Endothelial cell (in vitro differentiated cells): Measurements from ENCODE around the gene COL6A5. TPM values are rescaled to one million over a fixed set of nuclear protein-coding genes. Genes with fewer than 3 reads are reported as not detected.

Experiments used
- DNase-seq: peaks from one replicate; pipeline ENCODE4 v3.0.0; 2021; ENCODE audit warnings: low spot score
- H3K27ac Mint-ChIP-seq: one replicate; pipeline ENCODE4 v1.8.0; 2021; ENCODE audit warnings: mixed read lengths, inconsistent platforms; ENCODE audit not compliant: unreplicated experiment
- H3K27me3 Mint-ChIP-seq: one replicate; pipeline ENCODE4 v1.8.0; 2021; ENCODE audit warnings: mild to moderate bottlenecking, moderate library complexity, mixed read lengths, inconsistent platforms; ENCODE audit not compliant: unreplicated experiment
- H3K36me3 Mint-ChIP-seq: one replicate; pipeline ENCODE4 v1.8.0; 2021; ENCODE audit warnings: mild to moderate bottlenecking, low read depth, mixed read lengths, inconsistent platforms; ENCODE audit not compliant: unreplicated experiment
- H3K4me1 Mint-ChIP-seq: one replicate; pipeline ENCODE4 v1.8.0; 2021; ENCODE audit warnings: mild to moderate bottlenecking, mixed read lengths, inconsistent platforms; ENCODE audit not compliant: unreplicated experiment
- H3K4me3 Mint-ChIP-seq: one replicate; pipeline ENCODE4 v1.8.0; 2021; ENCODE audit warnings: mild to moderate bottlenecking, mixed read lengths, inconsistent platforms; ENCODE audit not compliant: unreplicated experiment
- H3K9me3 Mint-ChIP-seq: one replicate; pipeline ENCODE4 v1.8.0; 2021; ENCODE audit warnings: mixed read lengths, inconsistent platforms; ENCODE audit not compliant: unreplicated experiment
- total RNA-seq: library from RNA; stranded (reverse); fragmentation: NEBNext Ultra II Directional; extraction: Animal tissue kit (Norgen Biotek cat#: 25700); gene quantifications from one replicate; pipeline ENCODE4 v1.2.1, GENCODE V29; 2021; ENCODE audit not compliant: unreplicated experiment
- TF ChIP-seq, protein P1 (sequence below): fragments of 200-600 bp; sonication (generic); IDR thresholded peaks from one replicate; pipeline ENCODE4 v1.5.0; 2021; ENCODE audit warnings: antibody characterized with exemption; ENCODE audit not compliant: unreplicated experiment

Gene COL6A5
- total RNA-seq, 1 donor from 2014 or later, result not detected

DNA sequence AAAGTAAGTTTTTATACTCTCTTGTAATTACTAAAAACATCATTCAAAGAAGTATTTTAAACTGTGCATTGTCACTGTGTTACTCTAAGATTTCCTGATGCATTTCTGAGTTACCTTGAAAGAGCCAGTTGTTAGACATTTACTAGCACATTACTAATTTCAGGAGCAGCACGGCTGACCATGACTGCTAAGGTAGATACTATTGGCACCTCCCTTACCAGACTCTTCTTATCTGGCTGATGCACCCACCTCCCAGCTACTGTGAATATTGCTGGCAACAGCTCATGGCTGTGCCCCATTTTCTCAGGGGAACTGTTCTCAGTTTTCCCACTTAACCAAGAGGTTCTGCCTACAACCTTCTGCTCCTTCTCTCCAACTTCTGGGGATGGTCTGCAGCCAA is 29.4 kb downstream of the COL6A5 start:
- Mint-ChIP-seq H3K36me3 (no peaks in the 10 kb centered on the region), H3K4me1 (no peaks in the 10 kb centered on the region), H3K27me3 (peaks cover 3% of the 10 kb centered on the region), H3K9me3 (no peaks in the 10 kb centered on the region), H3K27ac (no peak overlapping the region), H3K4me3 (no peak overlapping the region)
- TF ChIP-seq, protein P1, sequence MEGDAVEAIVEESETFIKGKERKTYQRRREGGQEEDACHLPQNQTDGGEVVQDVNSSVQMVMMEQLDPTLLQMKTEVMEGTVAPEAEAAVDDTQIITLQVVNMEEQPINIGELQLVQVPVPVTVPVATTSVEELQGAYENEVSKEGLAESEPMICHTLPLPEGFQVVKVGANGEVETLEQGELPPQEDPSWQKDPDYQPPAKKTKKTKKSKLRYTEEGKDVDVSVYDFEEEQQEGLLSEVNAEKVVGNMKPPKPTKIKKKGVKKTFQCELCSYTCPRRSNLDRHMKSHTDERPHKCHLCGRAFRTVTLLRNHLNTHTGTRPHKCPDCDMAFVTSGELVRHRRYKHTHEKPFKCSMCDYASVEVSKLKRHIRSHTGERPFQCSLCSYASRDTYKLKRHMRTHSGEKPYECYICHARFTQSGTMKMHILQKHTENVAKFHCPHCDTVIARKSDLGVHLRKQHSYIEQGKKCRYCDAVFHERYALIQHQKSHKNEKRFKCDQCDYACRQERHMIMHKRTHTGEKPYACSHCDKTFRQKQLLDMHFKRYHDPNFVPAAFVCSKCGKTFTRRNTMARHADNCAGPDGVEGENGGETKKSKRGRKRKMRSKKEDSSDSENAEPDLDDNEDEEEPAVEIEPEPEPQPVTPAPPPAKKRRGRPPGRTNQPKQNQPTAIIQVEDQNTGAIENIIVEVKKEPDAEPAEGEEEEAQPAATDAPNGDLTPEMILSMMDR, result no peak
- no peak for DNase-seq

- H3K27ac Mint-ChIP-seq, result no peak overlapping the region
These were observed 32.6 kb downstream of the COL6A5 start for GRCh38 chr3:130377960-130378676.

DNA sequence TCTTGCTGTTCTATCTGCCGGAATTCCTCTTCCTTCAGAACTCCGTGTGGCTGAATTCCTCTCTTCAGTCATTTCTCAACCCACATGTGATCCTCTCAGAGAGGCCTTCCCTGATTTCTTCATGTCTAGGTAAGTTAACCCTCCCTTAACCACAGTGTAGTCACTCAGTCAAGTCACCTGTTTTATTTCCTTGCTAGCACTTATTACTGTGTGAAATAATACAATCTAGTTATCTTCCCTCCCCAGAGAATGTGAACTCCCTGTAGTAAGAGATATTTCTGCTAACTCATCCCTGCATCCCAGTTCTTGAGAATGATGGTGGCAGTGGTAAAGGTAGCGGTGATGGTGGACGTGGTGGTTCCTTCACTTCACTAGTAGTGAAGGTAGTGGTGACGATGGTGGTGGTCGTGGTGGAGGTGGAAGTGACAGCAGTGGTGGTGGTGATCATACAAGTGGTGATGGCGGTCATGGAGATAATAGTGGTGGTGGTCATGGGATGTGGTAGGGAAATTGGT is 33.3 kb downstream of the COL6A5 start:
- H3K27me3 Mint-ChIP-seq, result peaks cover 3% of the 10 kb centered on the region
- peaks cover 3% of the 10 kb centered on the region for H3K4me1 Mint-ChIP-seq
- no peak overlapping the region for H3K4me3 Mint-ChIP-seq
- H3K36me3 Mint-ChIP-seq, result no peaks in the 10 kb centered on the region
- TF ChIP-seq, protein P1, result no peak
- no peaks in the 10 kb centered on the region for H3K9me3 Mint-ChIP-seq
- H3K27ac Mint-ChIP-seq, result no peak overlapping the region
- no peak for DNase-seq

More at GRCh38 chr3:130377960-130378676, 32.6 kb downstream of the COL6A5 start:
- peaks cover 3% of the 10 kb centered on the region for H3K27me3 Mint-ChIP-seq
- TF ChIP-seq, protein P1, result no peak
- DNase-seq, result no peak
- no peaks in the 10 kb centered on the region for H3K9me3 Mint-ChIP-seq
- H3K4me1 Mint-ChIP-seq, result peaks cover 3% of the 10 kb centered on the region
- H3K4me3 Mint-ChIP-seq, result no peak overlapping the region
- H3K36me3 Mint-ChIP-seq, result no peaks in the 10 kb centered on the region

DNA sequence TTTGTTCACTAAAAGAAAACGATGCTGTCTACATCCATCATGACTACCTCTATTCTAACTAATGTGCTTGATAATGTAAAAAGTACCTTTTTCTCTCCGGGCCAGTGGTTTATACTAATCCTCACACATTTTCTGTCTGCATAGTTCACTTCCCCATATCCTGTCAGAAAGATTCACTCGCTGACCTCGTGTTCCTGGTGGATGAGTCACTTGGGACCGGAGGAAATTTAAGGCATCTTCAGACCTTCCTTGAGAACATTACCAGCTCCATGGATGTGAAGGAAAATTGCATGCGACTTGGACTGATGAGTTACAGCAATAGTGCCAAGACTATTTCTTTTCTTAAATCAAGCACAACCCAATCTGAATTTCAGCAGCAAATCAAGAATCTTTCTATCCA is 33.8 kb downstream of the COL6A5 start:
- peaks cover 3% of the 10 kb centered on the region for H3K27me3 Mint-ChIP-seq
- DNase-seq, result no peak
- H3K4me3 Mint-ChIP-seq, result no peak overlapping the region
- peaks cover 3% of the 10 kb centered on the region for H3K4me1 Mint-ChIP-seq
- H3K27ac Mint-ChIP-seq, result no peak overlapping the region
- H3K9me3 Mint-ChIP-seq, result no peaks in the 10 kb centered on the region
- TF ChIP-seq, protein P1, result no peak
- H3K36me3 Mint-ChIP-seq, result no peaks in the 10 kb centered on the region

DNA sequence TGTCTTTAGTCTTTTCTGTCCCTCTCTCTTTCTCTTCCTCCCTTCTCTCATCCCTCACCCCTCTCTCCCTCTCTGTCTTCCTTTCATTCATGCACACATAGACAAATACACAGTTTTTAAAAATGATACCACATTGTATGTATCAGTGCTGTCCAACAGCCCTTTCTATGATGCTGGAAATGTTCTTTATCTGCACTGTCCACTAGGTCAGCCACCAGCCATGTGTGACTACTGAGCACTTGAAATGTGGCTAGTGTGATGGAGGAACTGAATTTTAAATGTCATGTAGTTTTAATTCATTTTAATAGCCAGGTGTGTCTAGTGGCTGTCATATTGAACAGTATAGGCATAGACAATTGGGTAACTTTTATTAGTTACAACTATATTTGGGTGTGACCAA is 34.9 kb downstream of the COL6A5 start:
- Mint-ChIP-seq H3K4me3 (no peak overlapping the region), H3K36me3 (no peaks in the 10 kb centered on the region), H3K4me1 (peaks cover 3% of the 10 kb centered on the region), H3K27ac (no peak overlapping the region), H3K9me3 (no peaks in the 10 kb centered on the region), H3K27me3 (peaks cover 3% of the 10 kb centered on the region)
- TF ChIP-seq, protein P1, result no peak
- no peak for DNase-seq
